Hematopoietic multipotent progenitor cell treated with erythropoietin and hydrocortisone succinate and interleukin-3 and kit ligand, for 4 days (in vitro differentiated cells): ENCODE measurements around the gene SCAI.
"Not testable (repeated sequence)": the region's sequence is repeated elsewhere in the genome, so short reads cannot be mapped to it uniquely, and the experiment has no call there.

Experiments
- DNase-seq: peaks from one replicate; pipeline ENCODE4 v3.0.0-alpha.2; 2015

The SCAI gene

GRCh38 chr9:124940521-124940893 lies 202.8 kb downstream of the SCAI start:
- DNase-seq: no peak

GRCh38 chr9:124939944-124940343 lies 203.4 kb downstream of the SCAI start:
- peak; percentile 17 for DNase-seq

- DNase-seq: no peak
Measured at GRCh38 chr9:124934290-124934689, 209.0 kb downstream of the SCAI start.

GRCh38 chr9:124932333-124932732 lies 211.0 kb downstream of the SCAI start:
- DNase-seq: peak; percentile 15

GRCh38 chr9:124929464-124929863 lies 213.9 kb downstream of the SCAI start:
- DNase-seq: no peak

- DNase-seq: no peak
Measured at GRCh38 chr9:124928116-124928515, 215.2 kb downstream of the SCAI start.

GRCh38 chr9:124920394-124920793 lies 222.9 kb downstream of the SCAI start:
- DNase-seq: not testable (repeated sequence)

GRCh38 chr9:124914753-124915405 lies 228.4 kb downstream of the SCAI start:
- no peak for DNase-seq

- DNase-seq: no peak
Measured at GRCh38 chr9:124913378-124913777, 229.9 kb downstream of the SCAI start.

GRCh38 chr9:124911766-124912165 lies 231.6 kb downstream of the SCAI start:
- DNase-seq: no peak

GRCh38 chr9:124908098-124908497 lies 235.2 kb downstream of the SCAI start:
- DNase-seq: no peak

GRCh38 chr9:124906966-124907365 lies 236.4 kb downstream of the SCAI start:
- DNase-seq: no peak

GRCh38 chr9:124899845-124900244 lies 243.5 kb downstream of the SCAI start:
- DNase-seq: peak; percentile 17

- no peak for DNase-seq
Measured at GRCh38 chr9:124897570-124898460, 245.5 kb downstream of the SCAI start.

GRCh38 chr9:124894741-124895170 lies 248.6 kb downstream of the SCAI start:
- DNase-seq: peak; percentile 81

GRCh38 chr9:124894035-124894740 lies 249.1 kb downstream of the SCAI start:
- no peak for DNase-seq
